ENCODE data around the gene CCDC61.

CCDC61 gene

GRCh38 chr19:45990113-45990728, 5.0 kb upstream of the CCDC61 start:
- no peak for TF ChIP-seq TCF4 (CRISPR knock-in tag; IDR thresholded peaks at IDR 0.05; ENCODE audit: borderline replicate concordance)
- TF ChIP-seq ARNTL (CRISPR knock-in tag; IDR thresholded peaks at IDR 0.05; ENCODE audit: borderline replicate concordance, low read depth) = no peak
- TF ChIP-seq ZC3H10 (CRISPR knock-in tag; IDR thresholded peaks at IDR 0.05) = no peak
- no peak for TF ChIP-seq CREB5 (CRISPR knock-in tag; IDR thresholded peaks at IDR 0.05; ENCODE audit: low read depth)
- no peak for TF ChIP-seq ZNF565 (CRISPR knock-in tag; conservative IDR thresholded peaks at IDR 0.05; ENCODE audit: low read depth)
- no peak for TF ChIP-seq ZNF70 (CRISPR knock-in tag; IDR thresholded peaks at IDR 0.05)
- no peak for TF ChIP-seq RARB (CRISPR knock-in tag; IDR thresholded peaks at IDR 0.05)
- TF ChIP-seq OSR1 (CRISPR knock-in tag; IDR thresholded peaks at IDR 0.05) = no peak
- no peak for TF ChIP-seq TOX (CRISPR knock-in tag; IDR thresholded peaks at IDR 0.05; ENCODE audit: borderline replicate concordance)
- TF ChIP-seq ZNF8 (CRISPR knock-in tag; IDR thresholded peaks at IDR 0.05) = no peak
- TF ChIP-seq PATZ1 (CRISPR knock-in tag; IDR thresholded peaks at IDR 0.05; ENCODE audit: borderline replicate concordance) = no peak
- TF ChIP-seq ISL1 (CRISPR knock-in tag; IDR thresholded peaks at IDR 0.05) = no peak
- TF ChIP-seq CSDC2 (CRISPR knock-in tag; IDR thresholded peaks at IDR 0.05) = no peak
- no peak for TF ChIP-seq CSRNP3 (CRISPR knock-in tag; IDR thresholded peaks at IDR 0.05)
- no peak for TF ChIP-seq BACH2 (CRISPR knock-in tag; IDR thresholded peaks at IDR 0.05; ENCODE audit: borderline replicate concordance)
- no peak for TF ChIP-seq ESRRG (CRISPR knock-in tag; IDR thresholded peaks at IDR 0.05)
- no peak for TF ChIP-seq TSHZ2 (CRISPR knock-in tag; IDR thresholded peaks at IDR 0.05)
- no peak for ATAC-seq

GRCh38 chr19:45994456-45994997, 740 bp upstream of the CCDC61 start:
- peak; percentile 26 for ATAC-seq
- TF ChIP-seq TSHZ2 (CRISPR knock-in tag; IDR thresholded peaks at IDR 0.05) = no peak
- no peak for TF ChIP-seq SNAI2 (CRISPR knock-in tag; IDR thresholded peaks at IDR 0.05)
- no peak for TF ChIP-seq CSRNP3 (CRISPR knock-in tag; IDR thresholded peaks at IDR 0.05)
- TF ChIP-seq ZC3H10 (CRISPR knock-in tag; IDR thresholded peaks at IDR 0.05) = no peak
- no peak for TF ChIP-seq PPARA (CRISPR knock-in tag; IDR thresholded peaks at IDR 0.05; ENCODE audit: borderline replicate concordance)
- no peak for TF ChIP-seq ZFP30 (CRISPR knock-in tag; IDR thresholded peaks at IDR 0.05)
- TF ChIP-seq ESRRG (CRISPR knock-in tag; IDR thresholded peaks at IDR 0.05) = no peak
- no peak for TF ChIP-seq OSR1 (CRISPR knock-in tag; IDR thresholded peaks at IDR 0.05)
- TF ChIP-seq ZNF565 (CRISPR knock-in tag; conservative IDR thresholded peaks at IDR 0.05; ENCODE audit: low read depth) = no peak
- TF ChIP-seq TOX (CRISPR knock-in tag; IDR thresholded peaks at IDR 0.05; ENCODE audit: borderline replicate concordance) = no peak
- TF ChIP-seq RARB (CRISPR knock-in tag; IDR thresholded peaks at IDR 0.05) = no peak
- no peak for TF ChIP-seq ZNF70 (CRISPR knock-in tag; IDR thresholded peaks at IDR 0.05)
- no peak for TF ChIP-seq CREB5 (CRISPR knock-in tag; IDR thresholded peaks at IDR 0.05; ENCODE audit: low read depth)
